DMS 273 treated with DMSO at 0.1 percent for 48 hours (cell line): ENCODE measurements around the gene RANBP3.
"Not testable (repeated sequence)": the region's sequence is repeated elsewhere in the genome, so short reads cannot be mapped to it uniquely, and the experiment has no call there.

Experiments
- DNase-seq: peaks from one replicate; lab custom pipeline; 2025; lab: John Stamatoyannopoulos, UW

The RANBP3 gene

GRCh38 chr19:5966215-5966614, 11.7 kb downstream of the RANBP3 start:
- no peak for DNase-seq

- DNase-seq: no peak
Measured at GRCh38 chr19:5964816-5965565, 12.9 kb downstream of the RANBP3 start.

- no peak for DNase-seq
Measured at GRCh38 chr19:5963855-5964254, 14.1 kb downstream of the RANBP3 start.

DNA sequence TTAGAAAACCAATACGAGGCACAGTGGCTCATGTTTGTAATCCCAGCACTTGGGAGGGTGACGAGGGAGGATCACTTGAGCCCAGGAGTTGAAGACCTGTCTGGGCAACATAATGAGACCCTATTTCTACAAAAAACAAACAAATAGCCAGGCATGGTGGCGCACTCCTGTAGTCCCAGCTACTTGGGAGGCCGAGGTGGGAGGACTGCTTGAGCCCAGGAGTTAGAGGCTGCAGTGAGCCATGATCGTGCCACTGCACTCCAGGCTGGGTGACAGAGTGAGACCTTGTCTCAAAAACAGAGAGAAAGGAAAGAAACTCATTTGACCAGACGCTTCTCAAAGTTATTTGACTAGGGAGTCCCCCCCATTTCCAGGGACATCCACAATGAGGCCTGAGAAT, 14.7 kb downstream of the RANBP3 start:
- not testable (repeated sequence) for DNase-seq

DNA sequence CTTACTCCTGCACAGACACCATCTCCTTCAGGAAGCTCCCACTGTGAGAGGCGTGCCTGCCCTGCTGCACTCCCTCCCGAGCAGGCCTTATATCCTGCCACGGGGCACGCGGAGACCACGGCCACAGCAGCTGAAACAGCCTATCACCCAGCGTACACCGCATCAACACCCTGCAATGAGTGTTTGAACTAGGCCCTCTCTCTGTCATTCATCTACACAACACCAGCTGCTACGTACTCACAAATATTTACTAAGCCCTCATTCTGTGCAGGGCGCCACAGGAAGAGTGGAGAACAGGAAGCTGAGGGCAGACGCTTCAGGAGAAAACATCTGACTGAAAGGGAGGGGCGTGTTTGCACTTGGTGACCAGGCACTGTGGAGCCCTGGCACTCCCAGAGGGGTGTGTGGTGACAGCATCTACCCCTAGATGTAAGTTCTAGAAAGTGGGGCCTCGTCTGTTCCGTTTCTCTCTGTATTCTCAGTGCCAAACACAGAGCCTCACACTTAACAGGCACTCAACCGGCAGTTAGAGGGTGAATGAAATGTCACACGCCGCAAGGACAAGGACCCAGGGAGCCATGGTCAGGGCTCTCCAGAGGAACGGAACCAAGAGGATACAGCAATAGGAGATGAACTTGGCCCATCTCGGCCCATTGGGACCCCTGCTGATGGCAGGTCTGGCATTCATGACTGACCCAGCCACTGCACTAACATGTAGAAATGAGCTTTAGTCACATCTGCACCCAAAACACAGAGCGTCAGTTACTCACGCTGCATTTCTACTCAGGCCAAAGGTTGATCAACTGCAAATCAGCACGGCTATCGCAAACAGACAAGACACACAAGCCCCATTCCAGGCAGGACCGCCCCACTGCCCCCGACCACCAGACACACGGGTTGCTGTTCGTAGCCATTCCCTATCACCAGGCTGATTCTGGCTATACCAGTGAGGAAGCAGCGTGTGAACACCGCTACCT, 15.7 kb downstream of the RANBP3 start:
- no peak for DNase-seq

GRCh38 chr19:5961641-5961968, 16.3 kb downstream of the RANBP3 start:
- not testable (repeated sequence) for DNase-seq

DNA sequence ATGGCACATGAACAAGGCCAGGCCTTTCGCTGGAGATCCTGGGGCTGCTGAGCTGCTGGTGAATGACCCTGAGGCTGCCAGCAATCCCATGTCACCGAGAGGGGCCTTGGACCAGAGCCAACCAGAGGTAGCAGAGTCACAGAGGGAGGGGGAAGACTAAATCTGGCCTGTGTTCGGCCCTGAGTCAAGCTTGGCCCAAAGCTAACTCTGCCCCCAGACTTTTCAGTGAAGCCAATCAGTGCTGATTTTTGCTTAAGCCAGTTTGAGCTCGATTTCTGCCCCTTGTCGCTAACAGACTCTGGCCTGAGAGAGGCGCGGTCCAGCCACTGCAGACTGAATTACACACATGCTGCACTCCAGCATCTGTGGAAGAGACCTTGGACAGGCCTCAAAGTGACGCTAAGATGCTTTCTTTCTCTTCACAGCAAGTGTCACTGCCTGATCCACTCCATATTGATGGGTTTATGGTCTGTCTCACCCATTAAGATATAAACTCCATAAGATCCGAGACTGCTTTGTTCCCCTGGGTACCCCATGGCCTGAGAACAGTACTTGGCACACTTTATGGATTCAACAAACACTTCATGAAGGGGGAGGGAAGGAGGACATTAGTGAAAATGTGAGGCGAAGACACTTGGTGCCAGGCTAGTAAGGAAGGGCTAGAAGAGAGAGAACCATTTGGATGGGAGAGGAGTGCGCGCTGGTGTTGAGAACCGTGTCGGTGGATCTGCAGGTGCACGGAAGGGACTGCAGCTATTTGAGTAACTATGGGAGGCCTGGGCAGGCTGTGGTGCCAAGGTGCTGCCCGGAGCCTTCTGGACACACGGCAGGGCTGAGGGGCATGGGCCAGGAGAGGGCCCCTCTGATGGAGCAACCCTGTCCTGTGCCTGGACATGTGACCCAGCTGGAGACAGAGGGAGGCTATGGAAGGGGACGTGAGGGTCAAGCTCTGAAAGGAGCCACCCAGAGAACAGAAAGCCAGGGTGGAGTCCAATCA, 17.6 kb downstream of the RANBP3 start:
- no peak for DNase-seq

GRCh38 chr19:5959260-5960004, 18.5 kb downstream of the RANBP3 start:
- DNase-seq: no peak

GRCh38 chr19:5958851-5959122, 19.2 kb downstream of the RANBP3 start:
- DNase-seq: no peak

DNA sequence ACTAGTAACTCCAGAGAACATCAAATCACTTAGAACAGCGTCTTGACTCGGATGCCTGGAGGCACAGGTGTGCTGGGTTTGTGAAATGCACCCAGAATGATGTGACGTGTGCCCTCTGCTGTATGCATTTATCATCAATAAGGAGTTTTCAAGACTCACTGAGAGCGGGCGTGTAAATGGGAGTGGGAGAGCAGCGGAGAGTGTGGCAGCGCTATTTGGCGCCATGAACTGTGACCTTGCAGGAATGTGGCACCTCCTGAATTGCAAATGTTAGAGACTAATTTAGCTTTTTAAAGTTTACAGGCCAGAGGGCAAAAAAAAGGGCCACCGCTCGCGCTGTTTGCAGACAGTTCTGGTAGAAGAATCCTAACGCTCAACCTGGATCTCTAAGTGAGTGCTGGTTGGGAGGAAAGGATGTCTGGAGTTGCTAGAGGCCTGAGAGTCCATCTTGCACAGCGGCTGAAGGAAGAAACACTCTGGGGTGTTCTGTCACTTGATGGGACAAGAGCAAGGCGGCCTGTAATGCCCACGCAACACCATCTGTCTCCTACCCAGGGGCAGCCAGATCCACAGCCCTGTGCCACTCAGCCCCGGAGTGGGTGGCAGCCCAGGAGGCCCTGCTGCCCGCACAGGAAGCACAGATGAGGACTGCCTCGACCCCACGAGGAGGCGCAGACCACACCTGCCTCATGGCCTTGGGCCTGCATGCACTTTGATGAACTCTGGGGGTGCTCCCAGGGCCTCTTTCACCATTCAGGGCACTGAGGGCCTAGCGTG, 19.7 kb downstream of the RANBP3 start:
- no peak for DNase-seq

DNA sequence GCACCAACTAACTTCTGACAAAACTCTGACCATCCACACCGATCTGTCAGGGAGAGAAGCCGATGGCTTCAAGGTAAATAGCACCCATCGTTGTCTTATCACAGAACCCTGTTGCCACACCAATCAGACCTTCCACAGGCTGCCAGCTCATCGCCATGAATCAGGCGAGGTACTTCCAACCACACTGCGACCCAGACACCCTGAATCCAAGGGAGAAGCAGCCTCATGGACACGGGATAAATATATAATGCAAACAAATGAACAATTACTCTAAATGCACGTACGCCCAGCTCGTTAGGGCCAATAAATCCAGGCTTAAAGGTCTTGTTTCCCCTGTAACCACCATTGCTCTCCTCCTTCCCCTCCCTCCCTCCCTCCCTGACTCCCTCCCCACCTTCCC, 20.8 kb downstream of the RANBP3 start:
- no peak for DNase-seq

GRCh38 chr19:5956728-5957127, 21.2 kb downstream of the RANBP3 start:
- DNase-seq: no peak

DNA sequence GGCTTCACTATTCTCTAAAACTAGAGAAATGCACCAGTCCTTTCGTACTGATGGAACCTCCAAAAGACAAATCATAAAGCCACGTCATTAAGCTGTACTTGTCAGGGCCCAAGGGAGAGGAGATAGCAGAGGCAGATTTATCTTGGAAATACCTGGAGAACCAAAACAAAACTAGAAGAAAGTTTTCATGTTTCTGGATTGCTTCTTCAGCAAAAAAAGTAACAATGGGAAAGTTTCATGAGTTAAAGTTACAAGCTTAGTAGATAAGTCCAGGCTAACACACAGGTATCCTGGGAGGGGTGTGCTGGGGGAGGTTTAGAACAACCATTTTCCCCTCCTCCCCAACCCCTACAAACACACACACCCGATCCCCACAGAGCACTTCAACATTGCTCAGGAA, 21.6 kb downstream of the RANBP3 start:
- DNase-seq: no peak

DNA sequence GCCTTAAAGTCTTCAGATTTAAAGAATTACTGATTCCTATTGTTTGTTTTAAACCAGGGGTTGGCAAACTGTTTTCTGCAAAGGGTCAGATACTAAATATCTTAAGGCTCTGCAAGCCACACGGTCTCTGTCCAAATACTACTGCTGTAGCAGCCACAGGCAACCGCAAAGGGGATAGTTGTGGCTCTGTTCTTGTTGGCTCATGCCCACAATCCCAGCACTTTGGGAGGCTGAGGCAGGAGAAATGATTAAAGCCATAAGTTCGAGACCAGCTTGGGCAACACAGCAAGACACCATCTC, 22.4 kb downstream of the RANBP3 start:
- no peak for DNase-seq

- no peak for DNase-seq
Measured at GRCh38 chr19:5954293-5954692, 23.6 kb downstream of the RANBP3 start.

DNA sequence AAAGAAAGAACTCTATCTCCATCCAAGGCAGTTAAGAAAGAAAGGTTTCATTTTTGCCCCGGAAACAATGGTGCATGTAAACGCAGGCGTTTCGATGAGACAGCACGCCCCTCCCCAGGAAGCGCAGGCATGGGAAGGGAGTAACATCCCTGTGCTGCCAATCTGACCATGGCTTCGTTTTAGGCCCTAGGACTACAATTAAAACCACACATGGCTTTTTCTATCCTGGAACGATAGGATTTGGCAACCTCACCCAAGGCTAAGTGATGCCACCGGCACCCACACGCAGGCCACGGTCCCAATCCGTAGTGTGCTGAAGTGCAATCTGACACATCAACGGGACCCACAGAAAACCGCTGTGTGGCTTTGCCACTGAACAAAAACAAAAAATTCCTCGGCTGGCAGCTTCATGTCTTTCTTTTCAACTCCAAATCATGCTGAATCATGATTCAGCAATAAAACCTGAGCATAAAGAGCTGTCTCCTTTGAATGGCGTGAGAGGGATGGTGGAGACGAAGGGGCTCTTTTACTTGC, 24.2 kb downstream of the RANBP3 start:
- DNase-seq: no peak

GRCh38 chr19:5953030-5953589, 24.8 kb downstream of the RANBP3 start:
- no peak for DNase-seq

DNA sequence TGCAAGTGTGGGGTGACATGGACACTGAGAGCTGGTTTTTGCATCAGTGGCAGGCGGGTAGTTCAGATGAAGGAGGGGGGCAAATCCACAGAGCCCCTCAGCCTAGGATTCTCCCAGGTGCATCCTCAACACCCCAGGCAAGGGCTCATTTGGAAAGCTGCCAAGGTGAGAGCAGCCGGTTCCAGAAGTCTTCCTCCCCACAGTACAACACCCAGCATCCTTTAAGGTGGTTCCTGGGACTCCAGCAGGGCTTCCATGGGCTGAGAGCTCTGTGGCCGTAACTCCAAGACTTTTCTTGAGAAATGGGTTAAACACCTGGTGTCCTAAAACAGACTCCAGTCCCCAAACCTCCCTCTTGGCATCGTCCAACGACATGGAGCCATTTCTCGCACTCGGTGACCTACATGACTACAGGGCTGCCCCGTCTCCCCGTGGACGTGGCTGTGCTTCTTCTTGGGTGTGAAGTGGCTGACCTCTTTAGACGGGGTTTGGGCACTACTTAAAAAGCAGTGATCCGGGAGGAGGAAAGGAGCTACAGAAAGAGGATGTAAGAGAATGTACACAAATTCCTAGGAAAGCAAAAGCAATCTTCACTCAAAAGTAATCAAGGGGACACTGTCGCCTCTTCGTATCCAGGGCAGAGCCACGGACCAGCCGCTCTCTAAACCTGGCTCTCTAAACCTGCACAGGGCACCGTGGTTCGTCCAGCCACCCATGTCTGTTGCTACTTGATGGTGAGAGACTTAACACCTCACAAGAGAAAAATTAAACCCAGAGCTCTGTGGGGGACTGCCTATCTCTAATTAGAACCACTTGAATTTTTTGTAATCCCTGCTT, 25.5 kb downstream of the RANBP3 start:
- no peak for DNase-seq

GRCh38 chr19:5951338-5951861, 26.5 kb downstream of the RANBP3 start:
- no peak for DNase-seq
